ENCODE data around the gene ZSCAN12.
A peak's percentile ranks its signal among the peaks of the same experiment; 100 is the strongest.
"Not testable (repeated sequence)": the region's sequence is repeated elsewhere in the genome, so short reads cannot be mapped to it uniquely, and the experiment has no call there.

Gene ZSCAN12

GRCh38 chr6:28399350-28400121, at the start of gene ZSCAN12:
TSS of gene ZSCAN12 (minus strand) at chr6:28399747. CDS start at chr6:28398405, 1,342 bp downstream.
- DNase-seq, result peak; percentile 94

- DNase-seq, result no peak
Measured at GRCh38 chr6:28449056-28449455, 49.5 kb upstream of the ZSCAN12 start.

GRCh38 chr6:28447512-28447906, 48.0 kb upstream of the ZSCAN12 start:
- not testable (repeated sequence) for DNase-seq

- peak; percentile 63 for DNase-seq
Measured at GRCh38 chr6:28446818-28447511, 47.4 kb upstream of the ZSCAN12 start.

GRCh38 chr6:28444759-28445158, 45.2 kb upstream of the ZSCAN12 start:
- not testable (repeated sequence) for DNase-seq

GRCh38 chr6:28443112-28443773, 43.7 kb upstream of the ZSCAN12 start, which contains the start of gene ZSCAN23:
TSS of gene ZSCAN23 (minus strand) at chr6:28443491. CDS start at chr6:28436266, 7,225 bp downstream.
- peak; percentile 89 for DNase-seq

GRCh38 chr6:28442586-28442985, 43.0 kb upstream of the ZSCAN12 start:
- DNase-seq, result no peak

DNA sequence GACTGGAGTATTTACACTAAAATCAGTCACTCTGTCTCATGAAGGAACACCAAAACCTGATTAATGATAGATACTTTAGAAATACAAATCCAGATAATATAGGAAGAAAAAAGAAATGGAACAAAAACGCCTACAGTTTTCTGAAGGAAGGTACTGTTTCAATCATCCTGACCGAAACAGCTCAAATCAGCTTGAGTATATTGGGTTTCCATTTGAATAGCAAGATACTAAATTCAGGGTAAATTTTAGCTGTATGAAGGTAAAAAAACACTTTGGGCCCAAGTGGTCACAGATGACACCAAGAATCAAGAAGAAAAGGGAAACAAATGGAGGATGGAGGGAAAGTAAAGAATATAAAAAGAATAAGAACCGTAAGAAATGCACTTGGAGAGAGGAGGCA, 36.9 kb upstream of the ZSCAN12 start:
- no peak for DNase-seq

GRCh38 chr6:28433119-28433518, 33.6 kb upstream of the ZSCAN12 start:
- no peak for DNase-seq

DNA sequence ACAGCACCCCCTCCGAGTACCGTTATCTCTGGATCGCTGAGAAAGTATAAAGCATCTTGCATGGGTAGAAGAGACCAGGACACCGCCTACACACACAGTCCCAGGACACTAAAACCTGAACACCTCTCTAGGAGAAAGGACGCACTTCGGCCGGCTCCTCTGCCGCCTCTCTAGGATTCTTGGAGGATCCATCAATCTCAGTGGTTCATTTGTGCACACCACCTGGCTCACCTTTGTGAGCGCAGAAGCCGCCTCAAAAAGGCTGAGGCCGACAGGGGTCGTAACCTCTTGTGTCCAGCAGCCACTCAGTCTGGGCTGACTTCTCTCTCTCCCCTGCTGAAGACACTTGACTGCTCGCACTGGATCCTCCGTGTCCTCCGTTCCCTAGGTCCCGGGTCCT, 30.2 kb upstream of the ZSCAN12 start:
- DNase-seq, result no peak

- no peak for DNase-seq
Measured at GRCh38 chr6:28425944-28426541, 26.5 kb upstream of the ZSCAN12 start.

GRCh38 chr6:28424163-28424562, 24.6 kb upstream of the ZSCAN12 start:
- DNase-seq, result no peak

DNA sequence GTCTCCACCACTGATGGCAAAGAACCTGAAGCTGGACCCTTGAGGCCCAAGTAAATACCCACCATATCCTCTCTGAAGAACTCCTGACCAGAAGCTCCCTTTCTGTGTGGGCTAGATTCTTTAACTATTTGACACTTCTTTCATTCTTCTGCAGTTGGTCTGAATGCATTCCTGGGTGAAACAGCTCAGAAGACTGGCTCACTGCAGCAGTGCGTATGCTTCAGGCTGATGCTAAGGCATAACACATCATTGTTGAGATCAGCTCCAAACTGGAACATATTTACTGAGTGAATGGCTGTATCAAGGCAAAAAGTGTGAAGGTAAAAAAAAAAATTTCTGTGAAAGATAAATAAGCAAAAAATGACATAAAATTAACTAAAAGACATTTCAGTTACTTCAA, 24.0 kb upstream of the ZSCAN12 start:
- no peak for DNase-seq

- no peak for DNase-seq
Measured at GRCh38 chr6:28413681-28414080, 14.1 kb upstream of the ZSCAN12 start.

- no peak for DNase-seq
Measured at GRCh38 chr6:28410767-28411166, 11.2 kb upstream of the ZSCAN12 start.

GRCh38 chr6:28408076-28408802, 8.7 kb upstream of the ZSCAN12 start:
- DNase-seq, result no peak

DNA sequence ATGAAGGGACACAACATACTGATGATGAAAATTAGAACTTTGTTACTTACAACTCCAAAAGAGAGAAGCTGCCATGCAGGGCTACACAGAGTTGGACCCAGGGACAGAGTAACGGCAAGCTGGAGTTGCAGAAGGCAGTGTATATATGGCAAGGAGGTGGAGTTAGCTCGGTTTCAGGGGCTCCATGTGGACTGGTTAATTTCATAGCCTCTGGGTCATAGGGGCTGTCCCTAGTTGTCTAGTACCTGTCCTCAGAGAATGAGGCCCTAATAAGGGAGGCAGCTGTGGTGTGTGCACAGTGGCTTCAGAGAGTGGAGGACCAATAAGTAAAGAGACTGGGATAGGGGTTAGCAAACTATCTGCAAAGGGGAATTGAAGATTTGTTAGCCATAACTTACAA, 7.9 kb upstream of the ZSCAN12 start:
- no peak for DNase-seq

DNA sequence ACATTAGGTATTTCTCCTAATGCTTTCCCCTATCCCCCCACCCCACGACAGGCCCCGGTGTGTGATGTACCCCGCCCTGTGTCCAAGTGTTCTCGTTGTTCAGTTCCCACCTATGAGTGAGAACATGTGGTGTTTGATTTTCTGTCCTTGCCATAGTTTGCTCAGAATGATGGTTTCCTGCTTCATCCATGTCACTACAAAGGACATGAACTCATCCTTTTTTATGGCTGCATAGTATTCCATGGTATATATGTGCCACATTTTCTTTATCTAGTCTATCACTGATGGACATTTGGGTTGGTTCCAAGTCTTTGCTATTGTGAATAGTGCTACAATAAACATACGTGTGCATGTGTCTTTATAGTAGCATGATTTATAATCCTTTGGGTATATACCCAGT, 4.4 kb upstream of the ZSCAN12 start:
- DNase-seq, result not testable (repeated sequence)

- DNase-seq, result no peak
Measured at GRCh38 chr6:28402197-28402596, 2.6 kb upstream of the ZSCAN12 start.

GRCh38 chr6:28401172-28401571, 1.6 kb upstream of the ZSCAN12 start:
- no peak for DNase-seq

DNA sequence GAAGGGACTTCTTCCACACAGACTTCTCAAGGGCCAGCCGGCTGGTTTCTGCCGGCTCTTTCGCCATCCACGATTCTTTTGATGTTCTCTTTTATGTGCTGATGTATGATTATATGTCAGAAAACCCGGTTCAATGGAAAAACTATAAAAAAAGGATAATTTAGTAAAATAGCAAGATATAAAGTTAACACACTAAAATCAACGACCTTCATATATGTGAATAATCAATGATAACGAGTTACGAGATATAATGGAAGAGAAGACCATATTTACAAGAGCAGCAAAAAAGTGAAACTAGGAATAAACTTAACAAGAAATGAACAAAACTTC, 540 bp upstream of the ZSCAN12 start:
- DNase-seq, result no peak

GRCh38 chr6:28395918-28396317, 3.6 kb downstream of the ZSCAN12 start:
- DNase-seq, result no peak

Measured in activated CD8-positive, alpha-beta memory T cell treated with anti-CD3 and anti-CD28 coated beads for 24 hours (primary cell).